SK-N-MC (cell line): ENCODE data around the gene EXOSC2.

Experiments used
- FOXP2 ChIP-seq: optimal IDR thresholded peaks from 2 replicates; pipeline ENCODE3; 2011; ENCODE audit warnings: mild to moderate bottlenecking, moderate library complexity; ENCODE audit not compliant: insufficient read depth; ENCODE audit errors: extremely low read length, control extremely low read depth
- POLR2AphosphoS5 ChIP-seq: IDR thresholded peaks from 2 replicates; pipeline ENCODE4 v1.6.1; 2012; ENCODE audit warnings: mild to moderate bottlenecking, low read depth, low read length, borderline replicate concordance

DNA sequence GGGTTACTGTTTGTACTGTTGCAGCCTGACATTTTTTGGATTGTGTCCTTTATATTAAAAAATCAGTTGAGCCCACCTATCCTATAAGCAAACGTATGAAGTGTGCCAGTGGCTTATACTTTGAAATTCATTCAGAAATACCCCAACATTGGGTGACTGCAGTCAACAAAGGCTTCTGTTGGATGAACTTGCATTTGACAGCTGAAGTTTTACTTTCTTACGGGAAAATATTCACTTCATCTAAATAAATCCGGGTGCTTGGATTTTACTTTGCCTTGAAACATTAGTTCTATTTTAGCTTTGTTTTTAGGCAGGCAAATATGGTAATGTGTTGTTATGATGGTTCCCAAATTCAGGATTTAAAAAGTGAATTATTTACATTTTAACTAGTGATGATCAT is 21.7 kb downstream of the EXOSC2 start:
- no peak for TF ChIP-seq POLR2AphosphoS5
- TF ChIP-seq FOXP2, result no peak
